Kidney (tissue), 14 donors: ENCODE data around the gene B3GAT1. TPM values are rescaled to one million over a fixed set of nuclear protein-coding genes. Genes with fewer than 3 reads are reported as not detected.

Source experiments
- DNase-seq, 5 donors: peaks; one replicate each; pipeline ENCODE4 v3.0.0-alpha.2; 2013 to 2020
- FAIRE-seq: peaks from 2 replicates; lab custom pipeline; 2012; peaks lifted over from hg19 to GRCh38; lab: Jason Lieb, UNC
- H3K27ac ChIP-seq, 2 donors: one replicate each; pipeline ENCODE4 v1.7.0; 2013; ENCODE audit warnings: low read depth in 2 of 2, low read length in 2 of 2, inconsistent platforms in 1 of 2
- H3K27me3 ChIP-seq: one replicate; pipeline ENCODE4 v1.7.1; 2013; ENCODE audit warnings: low read length, inconsistent platforms; ENCODE audit not compliant: control insufficient read depth, insufficient read depth
- H3K36me3 ChIP-seq, 3 donors: one replicate each; pipeline versions ENCODE4 v1.7.0 to v1.7.1; 2013; ENCODE audit warnings: low read length in 3 of 3, control low read depth in 1 of 3, inconsistent platforms in 1 of 3; ENCODE audit not compliant: insufficient read depth in 3 of 3, control insufficient read depth in 2 of 3
- H3K4me1 ChIP-seq, 3 donors: one replicate each; pipeline versions ENCODE4 v1.7.0 to v1.7.1; 2013; ENCODE audit warnings: low read length in 3 of 3, inconsistent platforms in 1 of 3, low read depth in 1 of 3; ENCODE audit not compliant: control insufficient read depth in 2 of 3, insufficient read depth in 2 of 3
- H3K4me3 ChIP-seq, 3 donors: one replicate each; pipeline versions ENCODE4 v1.7.0 to v1.8.1; 2013; ENCODE audit warnings: low read length in 3 of 3, control low read depth in 1 of 3, inconsistent platforms in 1 of 3
- H3K9ac ChIP-seq, 3 donors: one replicate each; pipeline versions ENCODE4 v1.7.0 to v1.7.1; 2013; ENCODE audit warnings: low read length in 3 of 3, control low read depth in 1 of 3, inconsistent platforms in 1 of 3
- H3K9me3 ChIP-seq, 3 donors: one replicate each; pipeline versions ENCODE4 v1.7.0 to v1.7.1; 2013; ENCODE audit warnings: low read length in 3 of 3, control low read depth in 1 of 3, inconsistent platforms in 1 of 3; ENCODE audit not compliant: control insufficient read depth in 2 of 3, insufficient read depth in 1 of 3
- CTCF ChIP-seq: IDR thresholded peaks from 3 replicates; pipeline ENCODE4 v1.5.1; 2012; ENCODE audit warnings: mild to moderate bottlenecking, moderate library complexity, borderline replicate concordance; ENCODE audit not compliant: insufficient read depth; ENCODE audit errors: extremely low read depth
- intact Hi-C: fragments of 100-400 bp; cut with DNase I; formaldehyde crosslinking; loops from one replicate; pipeline ENCODE4 v1.11.1; 2022
- polyA plus RNA-seq: library from polyadenylated mRNA; stranded (reverse); fragments of 350-450 nt; fragmentation: Illumina TruSeq; extraction: RNeasy Lipid Tissue Mini Kit (QIAGEN cat#74804); gene quantifications from one replicate; pipeline ENCODE4 v1.2.3, GENCODE V29; 2014; ENCODE audit warnings: low read depth, low replicate concordance; ENCODE audit not compliant: insufficient read depth
- total RNA-seq: library from RNA; stranded (reverse); fragmentation: NEBNext Ultra II Directional; extraction: Animal tissue kit (Norgen Biotek cat#: 25700); gene quantifications from one replicate; pipeline ENCODE4 v1.2.1, GENCODE V29; 2021
- donor health status: control.
- donor health status: control.
- donor health status: control.
- donor health status: control.
- donor health status: control.
- donor health status: DM: yes; HTN: yes; CAD: no.
- donor health status: Normal renal cell carcinoma (clear cell type).

B3GAT1 gene
- total and polyA plus RNA-seq, 2 donors from 2014 or later: 0.82 to 3.7 TPM

GRCh38 chr11:134417871-134418840 is 6.1 kb upstream of the B3GAT1 start:
- intact Hi-C loops: no loop called here
- H3K4me3 ChIP-seq: no peak overlapping the region
- H3K9ac ChIP-seq: no peak overlapping the region
- no peaks in the 10 kb centered on the region for H3K9me3 ChIP-seq
- FAIRE-seq: no peak
- peaks cover 10% of the 10 kb centered on the region for H3K27me3 ChIP-seq
- H3K27ac ChIP-seq: no peak overlapping the region
- TF ChIP-seq CTCF: no peak
- DNase-seq: peak in 3 of 5 donors; percentile 73 to 84 (median 83)
- no peaks in the 10 kb centered on the region for H3K36me3 ChIP-seq
- H3K4me1 ChIP-seq: no peaks in the 10 kb centered on the region

- no peak overlapping the region for H3K27ac ChIP-seq
- H3K9me3 ChIP-seq: no peaks in the 10 kb centered on the region
- H3K4me1 ChIP-seq: no peaks in the 10 kb centered on the region
- FAIRE-seq: no peak
- peaks cover 13% of the 10 kb centered on the region for H3K27me3 ChIP-seq
- H3K4me3 ChIP-seq: no peak overlapping the region
- intact Hi-C loops: no loop called here
- TF ChIP-seq CTCF: no peak
- no peak overlapping the region for H3K9ac ChIP-seq
- no peaks in the 10 kb centered on the region for H3K36me3 ChIP-seq
- DNase-seq: no peak
Observed at GRCh38 chr11:134416726-134417125, 4.7 kb upstream of the B3GAT1 start.

GRCh38 chr11:134414766-134415765 is 3.0 kb upstream of the B3GAT1 start:
- no peak overlapping the region for H3K9ac ChIP-seq
- H3K4me1 ChIP-seq: no peaks in the 10 kb centered on the region
- no peaks in the 10 kb centered on the region for H3K9me3 ChIP-seq
- FAIRE-seq: no peak
- intact Hi-C loops: no loop called here
- peaks cover 19% of the 10 kb centered on the region for H3K27me3 ChIP-seq
- DNase-seq: no peak
- TF ChIP-seq CTCF: no peak
- no peaks in the 10 kb centered on the region for H3K36me3 ChIP-seq
- H3K4me3 ChIP-seq: no peak overlapping the region
- H3K27ac ChIP-seq: no peak overlapping the region
